Motor neuron (in vitro differentiated cells): ENCODE results near the gene TCP11L2. TPM values are rescaled to one million over a fixed set of nuclear protein-coding genes. Genes with fewer than 3 reads are reported as not detected.
A peak's percentile ranks its signal among the peaks of the same experiment; 100 is the strongest.

Source experiments
- ATAC-seq, 8 experiments: fragments of 200-7000 bp; cut with Tn5 transposase; replicated peaks in 6 of 8; 2 replicates each; pipeline ENCODE4 v1.8.0; 2021; ENCODE audit warnings: mild to moderate bottlenecking in 8 of 8, moderate library complexity in 8 of 8
- H3K27ac ChIP-seq, 2 donors: fragments of 250-450 bp; sonication (Bioruptor Pico); 2 replicates each; pipeline ENCODE4 v1.9.0; 2021; ENCODE audit warnings: antibody characterized with exemption in 2 of 2, mild to moderate bottlenecking in 2 of 2, moderate library complexity in 1 of 2
- H3K4me1 ChIP-seq, 2 donors: fragments of 250-450 bp; sonication (Bioruptor Pico); replicated peaks in 1 of 2; 2 replicates each; pipeline ENCODE4 v1.6.1; 2021; ENCODE audit warnings: antibody characterized with exemption in 2 of 2, mild to moderate bottlenecking in 2 of 2, moderate library complexity in 1 of 2
- H3K4me3 ChIP-seq, 5 donors: fragments of 250-450 bp; sonication (Bioruptor Pico); 2 replicates each; pipeline ENCODE4 v1.9.0; 2021; ENCODE audit warnings: antibody characterized with exemption in 5 of 5, mild to moderate bottlenecking in 5 of 5, moderate library complexity in 4 of 5
- WGBS, 10 experiments: fragments of 450-650 bp; shearing (Covaris generic); methylation state at CpG; one replicate each; pipeline ENCODE4 v1.0.0; 2022; 5-methylcytosine and 5-hydroxymethylcytosine counted together
- in situ Hi-C, 9 experiments: fragments of 400-800 bp; cut with MboI; loops; one replicate each; pipeline ENCODE4 v1.15.0; 2021; ENCODE audit warnings: low sequenced_read_pairs in 9 of 9, low pct_unique_long_range_greater_than_20kb in 2 of 9; ENCODE audit not compliant: unreplicated experiment in 9 of 9
- total RNA-seq, 8 experiments: library from RNA; unstranded; fragments of 300-600 nt; gene quantifications; 2 replicates each; pipeline versions ENCODE4 v1.2.3 to v1.2.4, GENCODE V29; 2022

The TCP11L2 gene
- 10 to 100 TPM in 7 of 8 experiments, 1 to 10 TPM in 1; 6.7 to 43.0 (median 14.2) TPM for total RNA-seq

DNA sequence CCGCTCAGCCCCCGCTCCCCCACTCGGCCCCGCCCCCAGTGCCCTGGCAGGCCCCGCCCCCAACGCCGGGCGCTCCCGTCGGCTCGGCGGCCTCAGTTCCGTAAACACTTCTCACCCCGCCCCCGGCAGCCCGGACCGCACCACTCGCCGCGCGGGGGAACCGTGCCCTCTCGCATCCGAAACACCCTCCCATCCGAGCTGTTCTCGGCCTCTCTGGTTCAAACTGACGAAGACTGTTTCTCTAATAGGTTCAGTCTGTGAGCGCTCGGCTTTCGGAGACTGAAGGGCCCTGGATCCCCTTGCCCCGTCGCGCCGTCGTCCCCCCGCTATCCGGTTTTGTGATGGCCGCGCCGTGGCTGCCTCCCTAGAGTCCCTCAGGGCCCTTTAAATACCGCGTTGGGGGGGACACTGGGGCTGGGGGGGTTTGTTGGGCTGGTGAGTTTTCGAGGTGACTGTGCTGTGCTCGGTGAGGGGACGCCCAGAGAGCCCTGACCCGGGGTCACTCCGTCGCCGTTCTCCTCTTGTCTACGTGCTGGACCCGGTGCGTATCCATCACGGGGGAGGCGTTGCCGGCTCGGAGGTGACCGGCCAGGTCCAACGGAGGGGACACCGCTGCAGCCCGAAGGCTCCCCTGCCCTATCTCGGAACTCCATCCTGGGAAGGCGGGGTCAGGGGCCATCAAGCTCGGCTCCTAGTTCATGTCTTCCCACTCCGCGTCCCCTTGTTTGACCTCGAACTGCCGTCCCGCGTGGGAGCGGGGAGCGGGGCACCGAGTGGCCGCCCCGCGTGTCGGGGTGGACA lies at the start of gene TCP11L2:
Gene TCP11L2 (plus strand): TSS at position 333 of the 801 bp plus-strand sequence. CDS start 8,343 bp downstream, outside the sequence.
- in situ Hi-C loops, result no loop called here
- WGBS, 10 experiments, result 0 to 5% (median 0%) methylated on average over 1 to 12 of the region's 76 CpGs; no CpG with 5 or more reads in 3 of the 10 experiments
- H3K4me1 ChIP-seq, result peaks cover 9 to 11% of the 10 kb centered on the region in 2 donors
- peak; percentile 57 to 84 (median 76) for ATAC-seq
- peak within 1 kb of the TSS; percentile 96 to 99 for H3K27ac ChIP-seq
- H3K4me3 ChIP-seq, result peak within 1 kb of the TSS; percentile 69 to 100 (median 87)

DNA sequence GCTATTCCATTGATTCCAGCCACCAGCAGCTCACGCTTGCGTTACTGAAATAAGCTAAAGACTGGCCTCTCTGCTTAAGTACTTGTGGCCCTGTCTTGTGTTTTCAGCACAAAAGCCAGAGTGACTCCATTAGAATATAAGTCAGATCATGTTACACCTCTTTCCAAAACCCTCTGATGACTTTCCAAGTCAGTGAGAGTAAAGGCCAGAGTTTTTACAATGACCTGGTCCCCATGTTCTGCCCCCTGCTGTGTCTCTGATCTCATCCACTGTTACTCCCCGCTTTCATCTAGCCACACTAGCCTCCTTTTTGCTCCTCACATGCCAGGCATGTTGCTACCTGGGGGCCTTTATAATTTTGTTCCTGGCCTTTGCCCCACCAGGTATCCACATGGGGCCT lies 47.8 kb upstream of the TCP11L2 start:
- in situ Hi-C loops, result no loop called here
- no peak overlapping the region for H3K27ac ChIP-seq
- no peak overlapping the region for H3K4me3 ChIP-seq
- no peaks in the 10 kb centered on the region for H3K4me1 ChIP-seq
- peak in 1 of 8 experiments; percentile 47 for ATAC-seq
- 22 to 94% (median 80%) methylated on average over 1 to 3 of the region's 3 CpGs; no CpG with 5 or more reads in 1 of the 10 experiments for WGBS, 10 experiments

DNA sequence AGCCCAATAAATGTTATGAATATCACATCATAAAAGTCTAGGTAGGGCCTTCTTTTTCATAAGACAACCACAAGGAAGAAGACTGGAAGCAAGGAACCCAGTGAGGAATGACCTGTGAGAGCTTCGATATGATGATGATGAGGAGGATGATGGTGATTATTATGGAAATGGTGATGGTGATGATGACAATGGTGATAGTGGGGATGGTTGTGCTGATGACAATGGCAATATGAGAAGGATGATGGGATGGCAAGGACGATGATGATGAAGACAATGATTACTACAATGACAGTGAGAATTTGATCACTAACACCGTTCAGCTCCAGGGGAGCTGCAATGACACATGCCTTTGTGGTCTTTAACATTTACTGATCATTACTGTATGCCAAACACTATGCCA lies 47.0 kb upstream of the TCP11L2 start:
- Histone ChIP-seq H3K4me3 (no peak overlapping the region), H3K27ac (no peak overlapping the region), H3K4me1 (no peaks in the 10 kb centered on the region)
- 20 to 100% (median 75%) methylated on average over 1 to 3 of the region's 3 CpGs; no CpG with 5 or more reads in 1 of the 10 experiments for WGBS, 10 experiments
- in situ Hi-C loops, result no loop called here
- no peak for ATAC-seq

DNA sequence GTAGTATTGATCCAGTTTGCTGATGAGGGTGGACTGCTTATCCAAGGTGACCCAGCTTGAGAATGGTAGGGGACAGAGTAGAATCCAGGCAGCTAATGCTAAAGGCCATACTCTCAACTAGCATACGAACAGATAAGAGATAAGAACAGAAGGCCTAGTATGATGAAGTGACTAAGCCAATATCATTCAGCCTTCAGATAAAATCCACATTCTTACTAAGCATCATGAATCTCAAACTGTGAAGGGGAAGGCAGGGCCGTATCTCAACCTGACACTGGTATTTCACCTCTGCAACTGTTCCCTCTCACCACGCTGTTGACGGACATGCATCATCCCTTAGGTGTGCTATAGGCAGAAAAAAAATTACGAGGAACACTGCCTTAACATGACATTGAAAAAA lies 46.6 kb upstream of the TCP11L2 start:
- no peaks in the 10 kb centered on the region for H3K4me1 ChIP-seq
- in situ Hi-C loops, result no loop called here
- no peak overlapping the region for H3K4me3 ChIP-seq
- WGBS, 10 experiments, result 44 to 98% (median 74%) methylated on average over 1 to 5 of the region's 5 CpGs; no CpG with 5 or more reads in 2 of the 10 experiments
- no peak for ATAC-seq
- H3K27ac ChIP-seq, result no peak overlapping the region

DNA sequence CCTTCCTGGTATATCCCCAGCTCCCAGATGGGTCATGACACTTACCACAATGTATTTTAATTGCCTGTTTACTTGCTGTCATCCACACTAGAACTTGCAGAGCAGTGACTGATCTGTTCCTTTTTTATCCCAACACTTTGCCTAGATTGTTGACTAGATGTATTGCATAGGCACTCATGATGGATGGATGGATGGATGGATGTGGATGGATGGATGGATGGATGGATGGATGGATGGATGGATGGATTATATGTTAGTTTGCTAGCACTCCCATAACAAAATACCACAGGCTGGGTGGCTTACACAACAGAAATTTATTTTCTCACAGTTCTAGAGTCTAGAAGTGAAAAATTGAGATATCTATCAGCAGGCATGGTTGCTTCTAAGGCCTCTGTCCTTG lies 46.0 kb upstream of the TCP11L2 start:
- H3K4me1 ChIP-seq, result no peaks in the 10 kb centered on the region
- no peak overlapping the region for H3K27ac ChIP-seq
- in situ Hi-C loops, result no loop called here
- ATAC-seq, result no peak
- H3K4me3 ChIP-seq, result no peak overlapping the region

DNA sequence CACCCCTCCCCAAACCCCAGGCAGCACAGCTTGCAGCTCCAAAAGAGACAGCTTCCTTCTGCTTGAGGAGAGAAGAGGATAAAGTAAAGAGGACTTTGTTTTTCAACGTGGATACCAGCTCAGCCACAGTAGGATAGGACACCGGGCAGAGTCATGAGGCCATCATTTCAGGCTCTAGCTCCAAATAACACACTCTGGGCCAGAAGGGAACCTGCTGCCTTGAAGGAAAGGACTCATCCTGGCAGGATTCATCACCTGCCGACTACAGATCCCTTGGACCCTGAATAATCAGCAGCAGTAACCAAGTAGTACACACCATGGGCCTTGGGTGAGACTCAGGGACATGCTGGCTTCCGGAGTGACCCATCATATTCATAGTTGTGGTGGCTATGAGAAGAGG lies 44.3 kb upstream of the TCP11L2 start:
- no peak for ATAC-seq
- WGBS, 10 experiments, result 0 to 100% (median 60%) methylated on average over 1 to 3 of the region's 4 CpGs; no CpG with 5 or more reads in 3 of the 10 experiments
- no peaks in the 10 kb centered on the region for H3K4me1 ChIP-seq

DNA sequence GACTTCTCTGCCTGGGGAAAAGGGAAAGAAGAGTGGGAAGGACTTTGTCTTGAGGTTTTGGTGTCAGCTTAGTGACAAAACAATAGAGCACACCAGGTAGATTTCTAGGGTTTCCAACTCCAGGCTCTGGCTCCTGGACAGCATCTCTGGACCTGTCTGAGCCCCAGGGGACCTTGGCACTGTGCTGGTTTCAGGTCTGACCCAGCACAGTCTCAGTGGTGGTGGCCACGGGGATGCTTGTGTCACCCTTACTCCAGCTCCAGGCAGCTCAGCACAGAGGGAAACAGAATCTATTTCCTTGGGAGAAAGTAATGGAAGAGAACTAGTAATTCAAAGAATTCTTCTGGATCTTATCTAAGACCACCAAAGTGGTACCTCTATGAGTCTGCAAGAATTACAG lies 43.6 kb upstream of the TCP11L2 start:
- in situ Hi-C loops, result no loop called here
- no peak for ATAC-seq
- no peak overlapping the region for H3K27ac ChIP-seq
- WGBS, 10 experiments, result 50 to 100% (median 73%) methylated on average over 1 of the region's 1 CpG; no CpG with 5 or more reads in 6 of the 10 experiments
- H3K4me3 ChIP-seq, result no peak overlapping the region
- H3K4me1 ChIP-seq, result no peaks in the 10 kb centered on the region

More for the DNA sequence above, 44.3 kb upstream of the TCP11L2 start:
- Histone ChIP-seq H3K4me3 (no peak overlapping the region), H3K27ac (no peak overlapping the region)
- in situ Hi-C loops, result no loop called here

DNA sequence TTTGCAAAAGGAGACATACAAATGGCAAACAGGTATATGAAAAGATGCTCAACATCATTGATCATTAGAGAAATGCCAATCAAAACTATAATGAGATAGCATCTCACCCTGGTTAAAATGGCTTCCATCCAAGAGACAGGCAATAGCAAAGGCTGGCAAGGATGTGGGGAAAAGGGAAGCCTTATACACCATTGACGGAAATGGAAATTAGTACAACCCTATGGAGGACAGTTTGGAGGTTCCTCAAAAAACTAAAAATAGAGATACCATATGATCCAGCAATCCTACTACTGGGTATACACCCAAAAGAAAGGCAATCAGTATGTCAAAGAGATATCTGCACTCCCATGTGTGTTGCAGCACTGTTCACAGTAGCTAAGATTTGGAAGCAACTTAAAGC lies 37.4 kb upstream of the TCP11L2 start:
- Histone ChIP-seq H3K4me1 (no peaks in the 10 kb centered on the region), H3K4me3 (no peak overlapping the region), H3K27ac (no peak overlapping the region)
- ATAC-seq, result no peak
- in situ Hi-C loops, result no loop called here
- 75 to 100% (median 92%) methylated on average over 1 of the region's 1 CpG; no CpG with 5 or more reads in 3 of the 10 experiments for WGBS, 10 experiments

DNA sequence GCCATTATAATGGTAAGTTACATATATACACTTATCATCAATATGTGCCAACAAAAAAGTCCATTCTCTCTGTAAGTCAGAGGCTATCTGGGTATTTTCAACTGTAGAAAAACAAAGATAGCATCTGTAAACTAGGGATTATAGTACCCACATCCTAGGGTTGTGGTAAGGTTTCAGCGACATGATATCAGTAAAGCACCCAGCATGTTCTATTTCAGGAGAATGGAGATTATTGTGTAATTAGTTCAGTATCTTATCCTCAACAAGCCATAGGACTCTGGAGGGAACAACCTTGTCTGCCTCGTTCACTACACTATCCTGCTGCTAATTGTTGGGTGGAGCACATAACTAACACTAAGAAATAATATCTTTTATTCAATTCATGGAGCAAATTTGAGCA lies 35.0 kb upstream of the TCP11L2 start:
- WGBS, 10 experiments, result 50 to 100% (median 83%) methylated on average over 1 to 2 of the region's 2 CpGs; no CpG with 5 or more reads in 2 of the 10 experiments
- ATAC-seq, result no peak

DNA sequence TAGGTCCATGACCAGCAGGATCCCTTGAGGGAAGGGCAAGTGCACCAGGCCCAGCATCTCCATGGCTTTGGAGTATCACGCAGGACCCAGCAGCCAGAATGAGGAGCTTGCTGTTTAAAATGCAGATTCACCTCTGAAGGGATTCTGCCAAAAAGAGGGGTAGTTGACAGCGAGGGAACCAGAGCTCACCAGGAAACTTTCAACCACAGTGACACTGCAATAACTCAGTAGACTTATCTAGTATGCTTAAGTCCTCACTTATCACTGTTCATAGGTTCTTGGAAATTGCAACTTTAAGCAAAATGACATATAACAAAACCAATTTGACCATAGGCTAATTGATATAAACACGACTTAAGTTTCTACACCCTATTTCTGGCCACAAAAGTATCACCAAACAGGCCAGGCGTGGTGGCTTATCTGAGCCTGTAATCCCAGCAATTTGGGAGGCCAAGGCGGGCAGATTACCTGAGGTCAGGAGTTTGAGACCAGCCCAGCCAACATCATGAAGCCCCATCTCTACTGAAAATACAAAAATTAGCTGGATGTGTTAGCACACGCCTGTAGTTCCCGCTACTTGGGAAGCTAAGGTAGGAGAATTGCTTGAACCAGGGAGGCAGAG lies 33.3 kb upstream of the TCP11L2 start:
- Histone ChIP-seq H3K4me3 (no peak overlapping the region), H3K27ac (no peak overlapping the region), H3K4me1 (no peaks in the 10 kb centered on the region)
- in situ Hi-C loops, result no loop called here
- WGBS, 10 experiments, result 60 to 100% (median 87%) methylated on average over 1 to 7 of the region's 7 CpGs; no CpG with 5 or more reads in 3 of the 10 experiments
- ATAC-seq, result no peak

More for the DNA sequence above, 35.0 kb upstream of the TCP11L2 start:
- Histone ChIP-seq H3K4me3 (no peak overlapping the region), H3K27ac (no peak overlapping the region), H3K4me1 (no peaks in the 10 kb centered on the region)
- in situ Hi-C loops, result no loop called here

DNA sequence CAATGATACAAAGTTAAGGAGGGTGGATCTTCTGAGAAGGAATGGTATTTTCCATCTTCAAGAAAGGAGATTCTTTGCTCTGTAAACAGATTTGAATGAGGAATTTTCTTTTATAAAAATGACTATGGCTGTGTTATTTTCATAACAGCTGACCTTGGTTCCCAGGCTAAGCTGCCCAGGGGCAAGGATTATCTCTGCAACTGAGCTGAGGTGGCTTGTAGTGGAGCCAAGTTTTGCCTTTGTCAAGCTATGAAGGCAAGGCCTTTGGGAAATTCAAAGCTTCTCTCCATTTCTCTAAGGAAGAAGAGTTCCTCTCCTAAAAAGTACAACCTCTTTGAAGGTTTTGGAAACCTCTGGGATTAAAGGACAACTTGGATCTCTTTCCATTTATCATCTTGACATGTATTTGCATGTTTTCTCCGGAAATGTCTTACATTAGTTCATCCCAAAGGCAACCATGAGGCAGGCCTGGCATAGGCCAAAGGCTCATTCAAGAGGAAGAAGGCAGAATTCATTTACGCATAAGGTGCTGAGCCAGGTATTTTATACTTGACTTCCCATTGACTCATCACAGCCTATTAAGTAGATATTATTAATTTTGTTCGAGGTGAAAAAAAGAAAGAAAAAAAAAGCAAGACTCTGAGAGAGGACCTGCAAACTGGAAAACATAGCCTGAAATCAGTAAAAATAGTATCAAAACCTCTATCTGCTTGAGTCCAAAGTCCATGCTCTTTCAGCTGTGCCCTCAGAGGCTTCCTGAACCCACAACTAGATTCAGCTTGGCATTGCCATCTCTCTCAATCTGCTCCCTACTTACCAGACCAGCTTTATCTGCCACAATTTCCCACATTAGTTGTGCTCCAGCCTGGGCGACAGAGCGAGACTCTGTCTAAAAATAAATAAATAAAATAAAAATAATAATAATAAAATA lies 30.7 kb upstream of the TCP11L2 start:
- 50 to 100% (median 80%) methylated on average over 1 to 5 of the region's 5 CpGs; no CpG with 5 or more reads in 1 of the 10 experiments for WGBS, 10 experiments
- no peak overlapping the region for H3K27ac ChIP-seq
- H3K4me3 ChIP-seq, result no peak overlapping the region
- in situ Hi-C loops, result no loop called here
- H3K4me1 ChIP-seq, result no peaks in the 10 kb centered on the region
- peak in 1 of 8 experiments; percentile 57 for ATAC-seq

DNA sequence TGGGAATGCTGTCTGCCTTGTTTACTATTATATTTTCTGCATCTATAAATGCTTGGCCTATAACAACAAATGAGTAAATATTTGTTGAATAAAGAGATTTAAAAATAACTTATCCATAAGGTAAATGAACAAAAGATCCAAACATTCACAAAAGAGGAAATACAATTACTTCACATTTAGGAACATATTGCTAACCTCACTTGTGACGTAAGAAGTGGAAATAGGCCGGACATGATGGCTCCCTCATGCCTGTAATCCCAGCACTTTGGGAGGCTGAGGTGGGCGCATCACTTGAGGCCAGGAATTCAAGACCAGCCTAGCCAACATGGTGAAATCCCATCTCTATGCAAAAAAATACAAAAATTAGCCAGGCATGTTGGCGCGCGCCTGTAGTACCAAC lies 29.0 kb upstream of the TCP11L2 start:
- in situ Hi-C loops, result no loop called here
- ATAC-seq, result no peak
- no peak overlapping the region for H3K4me3 ChIP-seq
- H3K27ac ChIP-seq, result no peak overlapping the region
- WGBS, 10 experiments, result 67 to 100% (median 93%) methylated on average over 1 to 6 of the region's 6 CpGs; no CpG with 5 or more reads in 1 of the 10 experiments
- H3K4me1 ChIP-seq, result no peaks in the 10 kb centered on the region
